ENCODE data around the gene LAMB3. TPM values are rescaled to one million over a fixed set of nuclear protein-coding genes. Genes with fewer than 3 reads are reported as not detected.
"Not testable (repeated sequence)": the region's sequence is repeated elsewhere in the genome, so short reads cannot be mapped to it uniquely, and the experiment has no call there.

LAMB3 gene
- total RNA-seq: 10 to 100 TPM in 1 of 2 donors, 1 to 10 TPM in 1; 7.2 to 11.9 TPM

DNA sequence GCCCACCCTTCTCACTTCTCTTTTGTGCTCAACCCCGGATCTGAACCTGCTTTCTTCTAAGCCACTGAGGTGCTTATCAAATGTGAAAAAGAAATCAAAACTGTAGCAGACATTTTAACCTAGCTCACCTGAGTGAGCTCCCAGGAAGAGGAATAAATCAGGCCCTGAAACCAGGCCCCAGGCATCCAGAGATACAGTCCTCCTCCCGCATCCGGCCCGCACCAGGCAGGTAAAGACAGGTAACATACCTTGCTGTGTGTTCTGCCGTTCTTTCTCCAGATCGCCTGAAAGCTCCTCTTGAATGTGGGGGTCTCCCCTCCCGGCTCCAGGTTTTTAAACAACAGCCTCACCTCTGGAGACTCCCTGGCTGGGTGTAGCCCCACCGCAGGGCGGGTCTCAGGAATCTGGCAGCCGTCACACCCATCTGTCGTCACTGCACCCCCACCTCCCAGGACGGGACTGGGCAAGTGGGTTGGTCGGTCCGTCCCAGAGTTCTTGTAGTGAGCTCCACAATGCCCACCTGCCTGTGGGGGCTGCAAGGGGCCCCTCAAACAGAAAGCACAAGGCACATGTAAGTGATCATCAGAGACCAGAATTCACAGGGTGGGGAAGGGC is at the start of gene LAMB3:
Gene LAMB3 (minus strand): TSS at position 305 of the 615 bp plus-strand sequence. CDS start 1,481 bp downstream, outside the sequence.
- Mint-ChIP-seq H3K36me3 (ENCODE audit: low read depth) (no peaks in the 10 kb centered on the region), H3K4me3 (peak within 1 kb of the TSS; percentile 59), H3K27me3 (no peaks in the 10 kb centered on the region), H3K9me3 (no peaks in the 10 kb centered on the region), H3K27ac (peak within 1 kb of the TSS; percentile 73), H3K4me1 (peaks cover 34% of the 10 kb centered on the region)
- ATAC-seq (replicated peaks): no peak

DNA sequence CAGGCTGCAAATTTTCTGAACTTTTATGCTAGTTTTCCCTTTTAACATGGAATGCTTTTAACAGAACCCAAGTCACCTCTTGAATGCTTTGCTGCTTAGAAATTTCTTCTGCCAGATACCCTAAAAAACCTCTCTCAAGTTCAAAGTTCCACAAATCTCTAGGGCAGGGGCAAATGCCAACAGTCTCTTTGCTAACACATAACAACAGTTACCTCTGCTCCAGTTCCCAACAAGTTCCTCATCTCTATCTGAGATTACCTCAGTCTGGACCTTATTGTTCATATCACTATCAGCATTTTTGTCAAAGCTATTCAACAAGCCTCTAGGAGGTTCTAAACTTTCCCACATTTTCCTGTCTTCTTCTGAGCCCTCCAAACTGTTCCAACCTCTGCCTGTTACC is 48.5 kb upstream of the LAMB3 start:
- peaks cover 26% of the 10 kb centered on the region for H3K4me1 Mint-ChIP-seq
- H3K4me3 Mint-ChIP-seq; ATAC-seq (replicated peaks); H3K27ac Mint-ChIP-seq; H3K27me3 Mint-ChIP-seq; H3K36me3 Mint-ChIP-seq (ENCODE audit: low read depth); H3K9me3 Mint-ChIP-seq: not testable (repeated sequence)

DNA sequence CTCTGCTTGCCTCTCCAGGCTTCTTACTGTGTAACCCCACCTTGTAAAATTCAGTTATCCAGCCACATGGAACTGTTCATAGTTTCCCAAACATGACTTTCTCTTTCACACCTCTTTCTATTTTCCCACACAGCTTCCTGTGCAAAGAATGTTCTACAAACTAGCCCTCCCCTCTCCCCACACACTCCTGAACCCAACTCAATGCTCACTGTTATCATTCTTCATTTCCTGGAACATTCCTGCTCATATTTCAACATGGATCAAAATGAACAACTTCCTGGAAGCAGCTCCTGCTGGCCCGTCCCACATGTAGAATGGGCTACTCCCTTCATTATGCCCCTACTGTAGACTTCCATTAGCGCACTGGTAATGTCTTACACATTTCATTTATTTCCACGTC is 44.9 kb upstream of the LAMB3 start:
- Mint-ChIP-seq H3K4me1 (peaks cover 29% of the 10 kb centered on the region), H3K36me3 (ENCODE audit: low read depth) (no peaks in the 10 kb centered on the region), H3K4me3 (peak overlapping the region; percentile 36), H3K27me3 (no peaks in the 10 kb centered on the region), H3K9me3 (no peaks in the 10 kb centered on the region), H3K27ac (no peak overlapping the region)
- ATAC-seq (replicated peaks): peak; percentile 20

DNA sequence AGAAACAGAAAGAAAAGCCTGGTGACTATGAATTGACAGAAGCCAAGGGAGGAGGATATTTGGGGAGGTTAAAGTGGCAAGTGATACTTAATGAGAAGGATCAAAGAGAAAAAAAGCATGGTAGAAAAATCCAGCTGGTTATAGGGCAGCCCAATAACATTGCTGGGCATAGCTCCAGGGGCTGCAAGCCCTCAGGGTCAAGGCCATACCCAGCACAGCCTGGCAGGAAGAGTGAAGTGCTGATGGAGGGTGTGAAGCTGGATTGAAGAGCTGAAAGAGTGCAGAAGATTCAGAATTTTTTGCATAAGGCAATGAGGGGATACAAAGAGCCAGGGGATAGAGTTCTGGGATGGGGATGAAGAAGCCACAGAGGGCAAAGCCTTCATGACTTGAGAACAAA is 44.4 kb upstream of the LAMB3 start:
- Mint-ChIP-seq H3K36me3 (ENCODE audit: low read depth) (no peaks in the 10 kb centered on the region), H3K27me3 (no peaks in the 10 kb centered on the region), H3K9me3 (no peaks in the 10 kb centered on the region), H3K4me3 (peak overlapping the region; percentile 36), H3K4me1 (peaks cover 29% of the 10 kb centered on the region), H3K27ac (no peak overlapping the region)
- peak; percentile 11 for ATAC-seq (replicated peaks)

DNA sequence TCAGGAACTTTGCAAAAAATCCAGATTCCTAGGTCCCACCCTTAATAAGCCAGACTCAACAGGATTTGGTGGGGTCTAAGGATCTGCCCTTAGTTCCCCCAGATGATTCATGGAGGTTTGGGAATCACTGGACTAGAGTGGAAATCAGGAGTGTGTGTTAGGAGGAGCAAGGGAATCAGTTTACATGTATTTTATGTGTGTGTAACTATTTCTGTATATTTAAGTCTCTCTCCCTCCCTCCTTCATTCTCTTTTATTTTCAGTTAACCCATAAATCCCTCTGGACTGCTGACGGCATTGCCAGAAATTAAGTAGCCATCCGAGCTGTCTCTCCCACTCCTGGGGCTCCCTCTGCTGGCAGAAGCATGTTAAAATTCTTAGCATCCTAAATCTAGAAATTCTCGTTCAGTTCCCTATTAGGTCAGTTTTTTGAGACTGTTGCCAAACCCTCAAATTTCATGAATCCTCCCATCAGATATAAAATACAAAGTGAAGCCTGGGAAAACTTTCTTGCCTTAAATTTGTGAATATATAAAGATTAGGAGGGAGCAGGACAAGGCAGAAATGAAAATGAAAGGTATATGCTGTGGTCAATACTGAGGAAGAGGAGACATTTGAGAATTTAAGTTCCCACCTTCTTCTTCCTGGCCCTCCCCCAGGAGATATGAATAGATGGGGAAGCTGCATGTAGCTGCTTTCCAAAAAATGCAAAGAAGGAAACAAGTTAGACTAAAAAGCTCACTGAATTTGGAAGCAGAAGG is 40.7 kb upstream of the LAMB3 start:
- peaks cover 18% of the 10 kb centered on the region for H3K4me1 Mint-ChIP-seq
- no peaks in the 10 kb centered on the region for H3K36me3 Mint-ChIP-seq (ENCODE audit: low read depth)
- ATAC-seq (replicated peaks): peak; percentile 78
- peak overlapping the region; percentile 12 for H3K4me3 Mint-ChIP-seq
- no peaks in the 10 kb centered on the region for H3K9me3 Mint-ChIP-seq
- H3K27me3 Mint-ChIP-seq: no peaks in the 10 kb centered on the region
- H3K27ac Mint-ChIP-seq: peak overlapping the region; percentile 53

DNA sequence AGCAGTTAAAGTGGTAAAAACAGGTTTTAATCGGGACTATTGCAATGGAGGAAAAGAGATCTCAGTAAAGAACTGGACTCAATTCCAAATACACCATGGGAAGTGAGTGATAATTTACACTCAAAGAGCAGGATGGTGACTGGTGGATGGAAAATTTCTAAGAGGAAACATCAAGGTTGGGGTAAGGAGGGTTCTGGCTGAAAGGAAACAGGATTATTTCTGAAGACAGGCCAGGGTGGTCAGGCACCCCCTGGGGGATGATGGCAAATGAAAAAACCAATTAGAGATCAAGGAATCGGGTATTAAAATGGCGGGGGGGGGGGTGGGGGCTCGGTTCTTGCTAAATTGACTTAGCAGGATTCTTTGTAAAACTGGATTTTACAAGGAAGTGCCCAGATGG is 40.1 kb upstream of the LAMB3 start:
- Mint-ChIP-seq H3K36me3 (ENCODE audit: low read depth) (no peaks in the 10 kb centered on the region), H3K4me1 (peaks cover 21% of the 10 kb centered on the region), H3K9me3 (no peaks in the 10 kb centered on the region), H3K4me3 (peak overlapping the region; percentile 8), H3K27ac (peak overlapping the region; percentile 53), H3K27me3 (no peaks in the 10 kb centered on the region)
- no peak for ATAC-seq (replicated peaks)

DNA sequence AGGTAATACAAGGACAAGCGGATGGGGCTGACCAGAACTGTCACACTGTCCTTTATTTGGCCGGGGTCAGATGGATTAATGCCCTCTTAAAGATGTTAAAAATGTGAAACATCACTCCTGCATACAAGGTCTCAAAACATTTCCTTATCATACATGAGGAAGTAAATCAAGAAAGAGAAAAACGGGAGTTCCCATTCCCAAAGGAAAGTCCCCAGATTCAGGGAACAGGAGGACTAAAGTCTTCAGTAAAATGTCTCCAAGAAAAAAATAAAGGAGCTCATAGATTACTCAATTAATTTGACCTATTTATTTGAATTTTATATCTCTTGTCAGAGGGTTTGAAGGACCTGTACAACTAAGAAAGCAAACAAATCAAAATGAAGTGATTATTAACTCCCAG is 39.0 kb upstream of the LAMB3 start:
- ATAC-seq (replicated peaks): no peak
- no peak overlapping the region for H3K4me3 Mint-ChIP-seq
- H3K4me1 Mint-ChIP-seq: peaks cover 26% of the 10 kb centered on the region
- H3K27me3 Mint-ChIP-seq: no peaks in the 10 kb centered on the region
- H3K27ac Mint-ChIP-seq: no peak overlapping the region
- no peaks in the 10 kb centered on the region for H3K9me3 Mint-ChIP-seq
- no peaks in the 10 kb centered on the region for H3K36me3 Mint-ChIP-seq (ENCODE audit: low read depth)

DNA sequence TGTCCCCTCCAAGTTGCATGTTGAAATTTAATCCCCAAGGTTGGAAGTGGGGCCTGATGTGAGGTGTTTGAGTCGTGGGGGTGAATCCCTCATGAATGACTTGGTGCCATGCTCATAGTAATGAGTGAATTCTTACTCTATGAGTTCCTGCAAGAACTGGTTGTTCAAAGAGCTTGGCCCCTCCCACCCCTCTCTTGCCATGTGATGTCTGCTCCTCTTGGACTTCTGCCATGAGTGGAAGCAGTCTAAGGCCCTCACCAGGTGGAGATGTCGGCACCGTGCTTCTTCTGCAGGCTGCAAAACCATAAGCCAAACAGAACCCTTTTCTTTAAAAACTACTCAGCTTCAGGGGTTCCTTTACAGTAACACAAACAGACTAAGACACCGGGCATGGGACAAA is 37.3 kb upstream of the LAMB3 start:
- no peak overlapping the region for H3K4me3 Mint-ChIP-seq
- peaks cover 34% of the 10 kb centered on the region for H3K4me1 Mint-ChIP-seq
- no peak for ATAC-seq (replicated peaks)
- H3K36me3 Mint-ChIP-seq (ENCODE audit: low read depth): no peaks in the 10 kb centered on the region
- H3K27ac Mint-ChIP-seq: no peak overlapping the region
- H3K9me3 Mint-ChIP-seq: no peaks in the 10 kb centered on the region
- H3K27me3 Mint-ChIP-seq: no peaks in the 10 kb centered on the region

DNA sequence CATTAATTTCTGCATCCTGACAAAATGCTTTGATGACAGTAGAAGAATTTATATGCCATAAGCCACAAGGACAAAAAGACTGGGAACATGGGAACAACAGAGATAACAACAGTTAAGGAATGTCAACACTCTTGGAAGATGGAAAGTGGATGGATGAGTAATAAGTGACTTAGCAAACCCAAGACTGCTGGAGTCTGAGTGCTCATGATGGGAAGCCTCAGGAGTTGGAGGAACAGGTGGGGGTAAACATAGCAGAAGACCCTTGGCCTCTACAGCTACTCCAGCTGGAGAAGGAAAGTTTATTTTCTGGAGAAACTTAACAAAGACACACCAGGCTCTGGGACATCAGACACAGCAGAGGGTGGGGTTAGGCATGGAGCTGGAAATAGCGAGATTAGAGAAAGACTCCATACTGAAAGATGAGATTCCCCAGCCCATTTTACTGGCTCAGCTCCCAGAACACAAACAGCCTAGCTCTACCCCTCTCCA is 36.6 kb upstream of the LAMB3 start:
- no peak for ATAC-seq (replicated peaks)
- H3K4me3 Mint-ChIP-seq: no peak overlapping the region
- no peaks in the 10 kb centered on the region for H3K27me3 Mint-ChIP-seq
- no peaks in the 10 kb centered on the region for H3K9me3 Mint-ChIP-seq
- H3K36me3 Mint-ChIP-seq (ENCODE audit: low read depth): no peaks in the 10 kb centered on the region
- peaks cover 31% of the 10 kb centered on the region for H3K4me1 Mint-ChIP-seq
- no peak overlapping the region for H3K27ac Mint-ChIP-seq

DNA sequence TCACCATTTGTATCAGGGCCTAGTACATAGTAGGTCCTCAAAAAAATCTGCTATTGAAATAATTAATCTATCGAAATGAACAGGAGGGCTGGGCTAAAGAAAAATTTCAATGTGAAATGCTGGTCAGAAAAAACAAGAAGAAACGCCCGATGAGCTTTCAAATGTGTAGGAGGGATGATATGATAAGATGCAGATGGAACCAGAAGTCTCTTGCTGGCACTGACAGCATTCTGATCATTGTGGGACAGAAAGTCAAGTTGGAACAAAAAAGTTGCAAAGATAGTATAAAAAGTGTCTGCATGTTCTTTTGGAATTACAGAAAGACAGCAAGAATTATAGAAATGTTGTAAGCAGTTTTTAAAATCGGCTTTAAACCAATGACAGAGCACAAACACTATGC is 34.1 kb upstream of the LAMB3 start:
- peak; percentile 51 for ATAC-seq (replicated peaks)
- peak overlapping the region; percentile 87 for H3K27ac Mint-ChIP-seq
- no peaks in the 10 kb centered on the region for H3K36me3 Mint-ChIP-seq (ENCODE audit: low read depth)
- no peaks in the 10 kb centered on the region for H3K9me3 Mint-ChIP-seq
- H3K4me3 Mint-ChIP-seq: peak overlapping the region; percentile 81
- peaks cover 27% of the 10 kb centered on the region for H3K4me1 Mint-ChIP-seq
- no peaks in the 10 kb centered on the region for H3K27me3 Mint-ChIP-seq

DNA sequence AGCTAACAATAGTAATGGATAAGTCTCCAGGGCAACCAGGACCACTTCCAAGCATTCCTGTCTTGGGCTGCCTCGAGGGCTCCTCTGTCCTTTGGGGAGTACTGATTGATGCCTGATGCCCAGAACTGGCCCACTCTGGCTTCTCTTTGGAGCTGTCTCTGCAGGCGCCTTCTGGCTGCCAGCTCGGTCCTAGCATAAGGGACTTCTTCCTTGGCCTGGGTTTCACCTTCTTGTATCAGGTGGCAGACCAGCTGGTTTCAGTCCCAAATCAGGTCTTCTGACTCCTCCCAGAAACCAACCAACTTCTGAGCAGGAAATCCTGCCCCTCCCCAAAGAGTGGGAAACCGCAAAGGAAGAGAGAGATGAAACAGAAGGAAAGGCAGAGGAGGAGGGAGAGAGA is 33.6 kb upstream of the LAMB3 start:
- Mint-ChIP-seq H3K36me3 (ENCODE audit: low read depth) (no peaks in the 10 kb centered on the region), H3K4me3 (peak overlapping the region; percentile 81)

DNA sequence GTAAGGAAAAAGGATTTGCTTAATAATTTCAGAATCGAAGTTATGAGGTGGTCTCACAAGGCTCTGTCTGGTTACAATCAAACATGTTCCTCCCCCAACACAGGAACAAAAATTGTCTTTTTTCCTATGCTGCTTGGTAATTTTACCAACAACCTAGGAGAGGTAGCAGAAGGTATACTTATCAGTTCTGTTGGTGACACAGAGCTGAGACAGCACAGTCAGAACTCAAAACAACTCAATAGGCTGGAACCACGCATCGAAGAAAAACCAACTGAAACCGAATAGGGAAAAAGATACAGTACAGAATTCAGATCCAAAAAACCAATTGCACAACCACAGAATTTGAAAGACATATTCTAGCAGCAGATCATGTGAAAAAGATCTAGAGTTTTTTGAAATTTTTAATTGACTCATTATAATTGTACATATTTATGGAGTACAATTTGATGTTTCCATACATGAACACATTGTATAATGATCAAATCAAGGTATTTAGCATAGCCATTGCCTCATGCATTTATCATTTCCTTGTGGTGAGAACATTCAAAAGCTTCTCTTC is 26.8 kb upstream of the LAMB3 start:
- Mint-ChIP-seq H3K36me3 (ENCODE audit: low read depth) (no peaks in the 10 kb centered on the region), H3K9me3 (no peaks in the 10 kb centered on the region), H3K4me3 (no peak overlapping the region), H3K27me3 (peaks cover 11% of the 10 kb centered on the region), H3K4me1 (peaks cover 19% of the 10 kb centered on the region), H3K27ac (peak overlapping the region; percentile 11)
- peak; percentile 76 for ATAC-seq (replicated peaks)

More for the DNA sequence above, 33.6 kb upstream of the LAMB3 start:
- Mint-ChIP-seq H3K4me1 (peaks cover 27% of the 10 kb centered on the region), H3K27me3 (no peaks in the 10 kb centered on the region), H3K27ac (peak overlapping the region; percentile 87), H3K9me3 (no peaks in the 10 kb centered on the region)
- ATAC-seq (replicated peaks): peak; percentile 96

DNA sequence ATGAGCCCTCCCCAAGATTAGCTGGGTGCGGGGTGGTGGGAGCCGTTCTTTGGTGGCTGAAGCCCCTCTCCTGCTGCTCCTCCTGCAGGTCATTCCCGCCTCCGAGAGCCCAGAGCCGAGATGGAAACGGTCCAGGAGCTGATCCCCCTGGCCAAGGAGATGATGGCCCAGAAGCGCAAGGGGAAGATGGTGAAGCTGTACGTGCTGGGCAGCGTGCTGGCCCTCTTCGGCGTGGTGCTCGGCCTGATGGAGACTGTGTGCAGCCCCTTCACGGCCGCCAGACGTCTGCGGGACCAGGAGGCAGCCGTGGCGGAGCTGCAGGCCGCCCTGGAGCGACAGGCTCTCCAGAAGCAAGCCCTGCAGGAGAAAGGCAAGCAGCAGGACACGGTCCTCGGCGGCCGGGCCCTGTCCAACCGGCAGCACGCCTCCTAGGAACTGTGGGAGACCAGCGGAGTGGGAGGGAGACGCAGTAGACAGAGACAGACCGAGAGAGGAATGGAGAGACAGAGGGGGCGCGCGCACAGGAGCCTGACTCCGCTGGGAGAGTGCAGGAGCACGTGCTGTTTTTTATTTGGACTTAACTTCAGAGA is 23.4 kb upstream of the LAMB3 start:
- Mint-ChIP-seq H3K9me3 (peaks cover 5% of the 10 kb centered on the region), H3K36me3 (ENCODE audit: low read depth) (no peaks in the 10 kb centered on the region), H3K4me3 (peak overlapping the region; percentile 74), H3K4me1 (peaks cover 40% of the 10 kb centered on the region), H3K27ac (peak overlapping the region; percentile 70), H3K27me3 (peaks cover 11% of the 10 kb centered on the region)
- no peak for ATAC-seq (replicated peaks)

DNA sequence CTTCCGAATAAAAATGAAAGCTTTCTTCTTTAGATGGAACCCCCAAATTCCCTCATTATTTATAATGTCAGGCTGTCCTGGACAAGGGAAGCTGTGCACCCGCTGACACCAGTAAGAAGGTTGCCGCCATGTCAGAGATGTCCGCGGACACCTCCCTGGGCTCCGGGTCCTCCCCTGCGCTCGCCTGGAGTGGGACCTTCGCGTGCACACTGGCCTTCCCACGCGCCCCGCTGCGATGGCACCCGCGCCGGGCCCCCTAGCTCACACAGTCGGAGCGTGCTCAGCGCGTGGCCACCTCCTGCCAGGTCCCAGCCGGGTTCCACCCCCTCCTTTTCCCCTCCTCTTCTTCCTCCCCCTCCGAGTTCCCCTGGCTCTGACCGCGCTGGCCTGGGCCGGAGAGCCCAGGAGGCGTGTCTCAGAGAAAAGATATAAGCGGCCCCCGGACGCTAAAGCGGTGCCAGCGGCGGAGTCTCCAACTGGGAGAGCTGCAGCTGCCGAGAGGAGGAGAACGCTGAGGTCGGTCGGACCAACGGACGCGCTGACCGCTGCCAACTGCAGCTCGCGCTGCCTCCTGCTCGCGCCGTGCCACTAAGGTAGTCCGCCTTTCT is 22.8 kb upstream of the LAMB3 start, which contains the start of gene G0S2:
Gene G0S2 (plus strand): TSS at position 456 of the 608 bp plus-strand sequence. CDS start 273 bp downstream, outside the sequence.
- Mint-ChIP-seq H3K27me3 (peaks cover 11% of the 10 kb centered on the region), H3K4me3 (peak within 1 kb of the TSS; percentile 74), H3K27ac (peak within 1 kb of the TSS; percentile 70), H3K36me3 (ENCODE audit: low read depth) (no peaks in the 10 kb centered on the region), H3K9me3 (peaks cover 5% of the 10 kb centered on the region), H3K4me1 (peaks cover 40% of the 10 kb centered on the region)
- peak; percentile 41 for ATAC-seq (replicated peaks)
